Ishikawa (cell line): ENCODE results near the gene SOX10.
A peak's percentile ranks its signal among the peaks of the same experiment; 100 is the strongest.

Experiments used
- CEBPB ChIP-seq: IDR thresholded peaks from 2 replicates; pipeline ENCODE4 v1.6.1; 2012
- CREB1 ChIP-seq: IDR thresholded peaks from 2 replicates; pipeline ENCODE4 v1.6.1; 2012; ENCODE audit warnings: low read depth
- EGR1 ChIP-seq: IDR thresholded peaks from 2 replicates; pipeline ENCODE4 v1.6.1; 2012
- EP300 ChIP-seq: IDR thresholded peaks from 2 replicates; pipeline ENCODE4 v1.6.1; 2012; ENCODE audit warnings: borderline replicate concordance
- FOXM1 ChIP-seq: IDR thresholded peaks from 2 replicates; pipeline ENCODE4 v1.6.1; 2012; ENCODE audit warnings: low read depth, borderline replicate concordance
- MAX ChIP-seq: IDR thresholded peaks from 2 replicates; pipeline ENCODE4 v1.6.1; 2012
- NFIC ChIP-seq: IDR thresholded peaks from 2 replicates; pipeline ENCODE4 v1.6.1; 2012
- RAD21 ChIP-seq: IDR thresholded peaks from 2 replicates; pipeline ENCODE4 v1.6.1; 2012; ENCODE audit warnings: low read depth
- REST ChIP-seq: IDR thresholded peaks from 2 replicates; pipeline ENCODE4 v1.6.1; 2012; ENCODE audit warnings: low read depth, mild to moderate bottlenecking
- TAF1 ChIP-seq: IDR thresholded peaks from 2 replicates; pipeline ENCODE4 v1.6.1; 2012; ENCODE audit warnings: low read depth, mild to moderate bottlenecking
- TCF12 ChIP-seq: IDR thresholded peaks from 2 replicates; pipeline ENCODE4 v1.6.1; 2012; ENCODE audit warnings: low read depth
- TEAD4 ChIP-seq: IDR thresholded peaks from 2 replicates; pipeline ENCODE4 v1.6.1; 2012
- USF1 ChIP-seq: IDR thresholded peaks from 2 replicates; pipeline ENCODE4 v1.6.1; 2012
- YY1 ChIP-seq: IDR thresholded peaks from 2 replicates; pipeline ENCODE4 v1.6.1; 2012; ENCODE audit warnings: low read depth
- ZBTB7A ChIP-seq: IDR thresholded peaks from 2 replicates; pipeline ENCODE4 v1.6.1; 2012; ENCODE audit warnings: low read depth

SOX10 gene

GRCh38 chr22:38018938-38019827, 34.8 kb upstream of the SOX10 start:
- TF ChIP-seq ZBTB7A (no peak), NFIC (no peak)

- TF ChIP-seq EP300 (no peak), FOXM1 (no peak), TCF12 (no peak), RAD21 (no peak), CEBPB (no peak), NFIC (no peak), TAF1 (no peak), USF1 (no peak), CREB1 (no peak), EGR1 (no peak), TEAD4 (no peak), YY1 (no peak), MAX (no peak), ZBTB7A (no peak), REST (no peak)
Observed at GRCh38 chr22:38017939-38018885, 33.9 kb upstream of the SOX10 start.

GRCh38 chr22:38017272-38017920, 33.0 kb upstream of the SOX10 start:
- TF ChIP-seq CEBPB (no peak), NFIC (peak; percentile 76)

GRCh38 chr22:38016182-38017151, 32.1 kb upstream of the SOX10 start:
- no peak for TF ChIP-seq EP300
- TF ChIP-seq ZBTB7A: peak; percentile 49; the same call in 1 of the 2 replicates
- peak; percentile 52 for TF ChIP-seq NFIC

GRCh38 chr22:38014083-38014482, 29.7 kb upstream of the SOX10 start:
- TF ChIP-seq MAX (no peak), TAF1 (no peak), TEAD4 (no peak), USF1 (no peak), TCF12 (no peak), EP300 (no peak)

- TF ChIP-seq YY1 (no peak), TCF12 (no peak), CEBPB (no peak), NFIC (no peak), RAD21 (no peak), ZBTB7A (no peak), REST (no peak), CREB1 (no peak)
Observed at GRCh38 chr22:38012604-38013072, 28.3 kb upstream of the SOX10 start.
